Mucosa of rectum (tissue), 2 donors: ENCODE data around the gene ZSCAN9.

Experiments
- H3K27ac ChIP-seq, 2 donors: one replicate each; pipeline ENCODE4 v1.7.0; 2013; ENCODE audit warnings: inconsistent platforms in 2 of 2, low read depth in 2 of 2, low read length in 2 of 2
- H3K27me3 ChIP-seq, 2 donors: one replicate each; pipeline ENCODE4 v1.7.0; 2013; ENCODE audit warnings: low read length in 2 of 2; ENCODE audit not compliant: control insufficient read depth in 2 of 2, insufficient read depth in 2 of 2
- H3K36me3 ChIP-seq, 2 donors: one replicate each; pipeline ENCODE4 v1.7.0; 2013; ENCODE audit warnings: low read length in 2 of 2; ENCODE audit not compliant: control insufficient read depth in 2 of 2, insufficient read depth in 2 of 2
- H3K4me1 ChIP-seq, 2 donors: one replicate each; pipeline ENCODE4 v1.7.0; 2013; ENCODE audit warnings: low read length in 2 of 2, mild to moderate bottlenecking in 1 of 2; ENCODE audit not compliant: control insufficient read depth in 2 of 2, insufficient read depth in 2 of 2
- H3K4me3 ChIP-seq, 2 donors: one replicate each; pipeline ENCODE4 v1.7.0; 2013; ENCODE audit warnings: low read length in 2 of 2
- H3K9ac ChIP-seq, 2 donors: one replicate each; pipeline ENCODE4 v1.7.0; 2013; ENCODE audit warnings: low read length in 2 of 2, low read depth in 1 of 2, mild to moderate bottlenecking in 1 of 2
- H3K9me3 ChIP-seq, 2 donors: one replicate each; pipeline ENCODE4 v1.7.0; 2013; ENCODE audit warnings: low read length in 2 of 2; ENCODE audit not compliant: control insufficient read depth in 2 of 2
- donor health status: healthy.
- donor health status: Normal muscosa, but diverticular disease.

Gene ZSCAN9

DNA sequence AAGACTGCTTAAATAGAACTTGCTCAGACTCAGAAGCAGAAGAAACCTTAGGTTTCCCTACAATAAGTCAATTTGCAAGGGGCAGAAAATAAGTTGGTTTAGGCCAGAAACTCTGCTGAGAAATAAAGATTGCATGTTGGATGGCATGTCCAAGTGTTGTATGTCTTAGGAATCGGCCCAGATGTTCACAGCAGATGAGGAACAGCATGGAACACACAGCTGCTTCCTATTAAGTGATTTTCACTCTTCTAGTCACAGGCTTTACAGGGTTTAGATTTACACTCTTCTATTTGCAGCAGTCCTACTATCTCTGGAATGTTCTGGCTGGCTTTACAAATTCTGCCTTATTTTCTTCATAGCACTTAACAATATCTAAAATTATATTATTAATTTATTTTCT lies 23.8 kb downstream of the ZSCAN9 start:
- no peaks in the 10 kb centered on the region for H3K27me3 ChIP-seq
- peaks cover 15 to 37% of the 10 kb centered on the region in 2 donors for H3K36me3 ChIP-seq
- H3K9me3 ChIP-seq, result no peaks in the 10 kb centered on the region
- H3K4me3 ChIP-seq, result no peak overlapping the region
- no peak overlapping the region for H3K27ac ChIP-seq
- no peak overlapping the region for H3K9ac ChIP-seq
- peaks cover 3 to 11% of the 10 kb centered on the region in 2 donors for H3K4me1 ChIP-seq

GRCh38 chr6:28250747-28251146 lies 25.7 kb downstream of the ZSCAN9 start:
- H3K9ac ChIP-seq, result no peak overlapping the region
- no peaks in the 10 kb centered on the region for H3K27me3 ChIP-seq
- peak overlapping the region in 1 of 2 donors; percentile 88 for H3K4me3 ChIP-seq
- H3K9me3 ChIP-seq, result no peaks in the 10 kb centered on the region
- peaks cover 12 to 21% of the 10 kb centered on the region in 2 donors for H3K36me3 ChIP-seq
- peaks cover 3 to 11% of the 10 kb centered on the region in 2 donors for H3K4me1 ChIP-seq
- no peak overlapping the region for H3K27ac ChIP-seq

- H3K36me3 ChIP-seq, result peaks cover 3 to 13% of the 10 kb centered on the region in 2 donors
- H3K4me3 ChIP-seq, result peak overlapping the region; percentile 84 to 88
- no peaks in the 10 kb centered on the region for H3K27me3 ChIP-seq
- no peaks in the 10 kb centered on the region for H3K9me3 ChIP-seq
- peaks cover 3 to 11% of the 10 kb centered on the region in 2 donors for H3K4me1 ChIP-seq
- peak overlapping the region; percentile 55 to 82 for H3K9ac ChIP-seq
- peak overlapping the region in 1 of 2 donors; percentile 25 for H3K27ac ChIP-seq
Observed at GRCh38 chr6:28251661-28252008, 26.6 kb downstream of the ZSCAN9 start.

DNA sequence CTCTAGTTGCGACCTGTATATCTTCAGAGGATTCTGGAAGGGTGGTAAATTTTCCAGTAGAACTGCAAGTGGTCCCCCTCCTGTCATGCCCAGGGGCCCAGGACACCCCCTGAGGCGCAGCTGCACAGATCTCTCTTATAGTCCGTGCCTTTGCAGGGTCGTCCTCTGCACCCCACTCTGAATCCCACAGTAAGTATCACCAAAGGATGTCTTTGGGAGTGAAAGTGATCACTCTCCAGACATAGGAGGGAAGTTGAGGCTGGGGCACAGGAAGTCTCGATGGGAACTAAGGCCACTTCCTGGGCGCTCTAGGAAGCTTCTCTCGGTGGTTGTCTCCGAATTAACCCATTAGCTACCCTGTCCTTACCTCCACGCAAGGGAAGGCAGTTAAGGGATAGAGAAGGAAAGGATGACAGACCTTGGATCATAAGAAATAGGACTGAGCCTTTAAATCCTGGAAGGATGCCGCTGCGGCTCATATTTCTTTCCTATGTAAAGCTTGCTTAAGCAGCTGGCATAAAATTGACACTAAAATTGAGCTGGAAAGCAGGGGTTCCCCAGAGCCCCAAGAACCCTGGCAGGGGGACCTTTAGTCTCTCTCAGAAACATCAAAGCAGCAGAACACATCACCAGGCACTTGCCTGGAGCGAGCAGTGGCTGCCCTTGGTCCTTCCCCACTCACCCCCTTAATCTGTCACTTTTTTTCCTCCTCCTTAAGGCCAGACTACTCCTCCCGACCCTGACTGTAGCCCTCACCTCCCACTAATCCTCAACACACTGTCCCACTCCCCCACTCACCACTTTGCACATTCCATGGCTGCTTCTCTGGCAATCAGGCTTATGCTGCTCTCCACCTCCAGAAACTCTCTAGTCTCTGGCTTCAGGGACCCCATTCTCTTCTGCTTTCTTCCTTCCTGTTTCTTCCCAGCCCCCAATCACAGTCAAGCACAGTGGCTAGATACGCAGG lies 27.2 kb downstream of the ZSCAN9 start, which contains the start of gene ZKSCAN4:
Gene ZKSCAN4 (minus strand): TSS at position 261 of the 967 bp plus-strand sequence. CDS start 289 bp downstream, outside the sequence.
- H3K4me1 ChIP-seq, result peaks cover 3 to 11% of the 10 kb centered on the region in 2 donors
- H3K9me3 ChIP-seq, result no peaks in the 10 kb centered on the region
- peaks cover 0 to 8% of the 10 kb centered on the region in 2 donors for H3K36me3 ChIP-seq
- H3K4me3 ChIP-seq, result peak within 1 kb of the TSS; percentile 84 to 88
- H3K27me3 ChIP-seq, result no peaks in the 10 kb centered on the region
- H3K27ac ChIP-seq, result peak within 1 kb of the TSS; percentile 24 to 25
- peak within 1 kb of the TSS; percentile 55 to 82 for H3K9ac ChIP-seq

DNA sequence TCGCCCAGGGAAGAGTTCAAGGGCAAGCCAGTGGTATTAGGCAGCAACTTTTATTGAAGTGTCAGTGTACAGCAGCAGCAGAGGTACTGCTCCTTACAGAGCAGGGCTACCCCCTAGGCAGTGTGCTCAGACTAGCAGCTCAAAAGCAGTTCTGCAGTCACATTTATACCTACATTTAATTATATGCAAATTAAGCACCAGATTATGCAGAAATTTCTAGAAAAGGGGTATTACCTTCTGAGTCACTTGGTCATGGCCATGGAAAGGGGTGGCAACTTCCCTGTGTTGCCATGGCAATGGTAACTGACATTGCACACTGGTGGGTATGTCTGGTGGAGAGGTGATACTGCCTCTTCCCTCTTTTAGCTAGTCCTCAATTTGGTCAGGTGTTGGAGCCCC lies 29.0 kb downstream of the ZSCAN9 start:
- H3K4me1 ChIP-seq, result peaks cover 3 to 11% of the 10 kb centered on the region in 2 donors
- H3K36me3 ChIP-seq, result no peaks in the 10 kb centered on the region
- H3K9me3 ChIP-seq, result no peaks in the 10 kb centered on the region
- H3K27me3 ChIP-seq, result peaks cover 0 to 2% of the 10 kb centered on the region in 2 donors
- H3K4me3 ChIP-seq, result no peak overlapping the region
- no peak overlapping the region for H3K27ac ChIP-seq
- no peak overlapping the region for H3K9ac ChIP-seq

DNA sequence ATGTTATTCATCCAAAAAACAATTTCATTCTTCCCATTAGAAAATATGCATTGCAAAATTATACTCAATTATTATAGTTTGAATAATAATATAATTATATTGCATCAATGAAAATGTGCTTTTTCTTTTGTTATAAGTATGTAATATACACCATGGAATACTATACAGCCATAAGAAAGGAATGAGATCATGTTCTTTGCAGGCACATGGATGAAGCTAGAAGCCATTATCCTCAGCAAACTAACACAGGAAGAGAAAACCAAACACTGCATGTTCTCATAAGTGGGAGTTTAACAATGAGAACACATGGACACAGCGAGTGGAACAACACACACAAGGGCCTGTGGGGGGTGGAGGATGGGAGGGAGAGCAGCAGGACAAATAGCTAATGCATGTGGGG lies 32.0 kb downstream of the ZSCAN9 start:
- no peak overlapping the region for H3K4me3 ChIP-seq
- no peaks in the 10 kb centered on the region for H3K36me3 ChIP-seq
- H3K27me3 ChIP-seq, result peaks cover 0 to 2% of the 10 kb centered on the region in 2 donors
- H3K9me3 ChIP-seq, result no peaks in the 10 kb centered on the region
- peaks cover 3 to 6% of the 10 kb centered on the region in 2 donors for H3K4me1 ChIP-seq
- H3K9ac ChIP-seq, result no peak overlapping the region
- H3K27ac ChIP-seq, result no peak overlapping the region

GRCh38 chr6:28258877-28259777 lies 34.1 kb downstream of the ZSCAN9 start, which contains the start of gene NKAPL:
Gene NKAPL, plus strand, starts transcription at chr6:28259297. Its CDS starts 75 bp downstream, at chr6:28259372.
- H3K27me3 ChIP-seq, result peaks cover 0 to 2% of the 10 kb centered on the region in 2 donors
- no peak within 1 kb of the TSS for H3K27ac ChIP-seq
- H3K4me3 ChIP-seq, result peak within 1 kb of the TSS; percentile 49 to 71
- H3K9ac ChIP-seq, result no peak within 1 kb of the TSS
- no peaks in the 10 kb centered on the region for H3K4me1 ChIP-seq
- no peaks in the 10 kb centered on the region for H3K9me3 ChIP-seq
- H3K36me3 ChIP-seq, result no peaks in the 10 kb centered on the region

DNA sequence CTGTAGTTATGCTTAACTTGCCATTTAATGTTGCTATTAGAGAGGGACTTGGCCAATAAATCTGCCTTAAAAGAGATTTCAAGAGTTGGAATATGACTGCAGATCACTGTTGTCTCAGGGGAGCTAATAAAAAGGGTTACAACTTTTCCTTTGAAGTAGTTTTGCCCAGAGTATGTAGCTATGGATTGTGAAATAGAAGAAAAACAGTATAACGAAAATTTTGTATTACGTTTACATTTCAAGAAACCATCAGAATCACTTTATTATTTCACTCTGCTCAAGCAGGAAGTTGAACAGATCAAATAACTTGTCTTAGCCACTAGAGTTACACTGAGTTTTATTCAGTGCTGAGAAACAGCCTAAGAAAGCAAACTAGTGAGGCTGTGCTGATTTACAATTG lies 38.8 kb downstream of the ZSCAN9 start:
- Histone ChIP-seq H3K36me3 (no peaks in the 10 kb centered on the region), H3K9me3 (no peaks in the 10 kb centered on the region), H3K4me3 (no peak overlapping the region)

DNA sequence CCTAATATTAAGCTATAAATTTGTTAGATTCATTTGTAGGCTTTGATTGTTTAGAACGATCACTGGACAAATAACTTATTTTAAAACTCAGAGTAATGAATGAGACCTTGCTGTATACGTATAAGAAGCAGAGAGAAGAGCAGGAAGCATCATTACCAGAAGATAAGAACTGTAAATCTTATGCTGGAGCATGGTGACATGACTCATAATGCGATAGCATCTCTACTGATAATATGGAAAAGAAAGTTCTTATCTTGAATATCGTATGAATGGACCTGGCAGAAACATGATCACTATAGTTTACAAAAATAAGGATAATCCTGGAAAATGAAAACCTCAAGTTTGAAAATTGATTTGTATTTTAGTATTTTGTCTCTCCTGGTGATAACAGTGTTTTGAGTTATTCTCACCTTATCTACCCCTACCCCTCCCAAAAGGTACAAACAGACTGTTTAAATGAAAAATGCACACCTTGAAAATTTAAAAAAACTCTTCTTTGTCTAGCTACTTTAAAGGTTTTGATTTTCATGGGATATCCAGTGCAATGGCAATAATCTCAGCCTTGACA lies 39.8 kb downstream of the ZSCAN9 start:
- H3K4me1 ChIP-seq, result peaks cover 0 to 9% of the 10 kb centered on the region in 2 donors
- no peak overlapping the region for H3K4me3 ChIP-seq
- H3K9me3 ChIP-seq, result no peaks in the 10 kb centered on the region
- H3K36me3 ChIP-seq, result no peaks in the 10 kb centered on the region
- H3K27ac ChIP-seq, result no peak overlapping the region
- no peaks in the 10 kb centered on the region for H3K27me3 ChIP-seq
- no peak overlapping the region for H3K9ac ChIP-seq

More for the DNA sequence above, 38.8 kb downstream of the ZSCAN9 start:
- no peak overlapping the region for H3K27ac ChIP-seq
- H3K27me3 ChIP-seq, result peaks cover 0 to under 1% of the 10 kb centered on the region in 2 donors
- peaks cover 0 to 9% of the 10 kb centered on the region in 2 donors for H3K4me1 ChIP-seq
- no peak overlapping the region for H3K9ac ChIP-seq
